ENCODE measurements around the gene SON.
"Not testable (repeated sequence)": the region's sequence is repeated elsewhere in the genome, so short reads cannot be mapped to it uniquely, and the experiment has no call there.

SON gene, protein sequence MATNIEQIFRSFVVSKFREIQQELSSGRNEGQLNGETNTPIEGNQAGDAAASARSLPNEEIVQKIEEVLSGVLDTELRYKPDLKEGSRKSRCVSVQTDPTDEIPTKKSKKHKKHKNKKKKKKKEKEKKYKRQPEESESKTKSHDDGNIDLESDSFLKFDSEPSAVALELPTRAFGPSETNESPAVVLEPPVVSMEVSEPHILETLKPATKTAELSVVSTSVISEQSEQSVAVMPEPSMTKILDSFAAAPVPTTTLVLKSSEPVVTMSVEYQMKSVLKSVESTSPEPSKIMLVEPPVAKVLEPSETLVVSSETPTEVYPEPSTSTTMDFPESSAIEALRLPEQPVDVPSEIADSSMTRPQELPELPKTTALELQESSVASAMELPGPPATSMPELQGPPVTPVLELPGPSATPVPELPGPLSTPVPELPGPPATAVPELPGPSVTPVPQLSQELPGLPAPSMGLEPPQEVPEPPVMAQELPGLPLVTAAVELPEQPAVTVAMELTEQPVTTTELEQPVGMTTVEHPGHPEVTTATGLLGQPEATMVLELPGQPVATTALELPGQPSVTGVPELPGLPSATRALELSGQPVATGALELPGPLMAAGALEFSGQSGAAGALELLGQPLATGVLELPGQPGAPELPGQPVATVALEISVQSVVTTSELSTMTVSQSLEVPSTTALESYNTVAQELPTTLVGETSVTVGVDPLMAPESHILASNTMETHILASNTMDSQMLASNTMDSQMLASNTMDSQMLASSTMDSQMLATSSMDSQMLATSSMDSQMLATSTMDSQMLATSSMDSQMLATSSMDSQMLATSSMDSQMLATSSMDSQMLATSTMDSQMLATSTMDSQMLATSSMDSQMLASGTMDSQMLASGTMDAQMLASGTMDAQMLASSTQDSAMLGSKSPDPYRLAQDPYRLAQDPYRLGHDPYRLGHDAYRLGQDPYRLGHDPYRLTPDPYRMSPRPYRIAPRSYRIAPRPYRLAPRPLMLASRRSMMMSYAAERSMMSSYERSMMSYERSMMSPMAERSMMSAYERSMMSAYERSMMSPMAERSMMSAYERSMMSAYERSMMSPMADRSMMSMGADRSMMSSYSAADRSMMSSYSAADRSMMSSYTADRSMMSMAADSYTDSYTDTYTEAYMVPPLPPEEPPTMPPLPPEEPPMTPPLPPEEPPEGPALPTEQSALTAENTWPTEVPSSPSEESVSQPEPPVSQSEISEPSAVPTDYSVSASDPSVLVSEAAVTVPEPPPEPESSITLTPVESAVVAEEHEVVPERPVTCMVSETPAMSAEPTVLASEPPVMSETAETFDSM (N-terminal part only)

DNA sequence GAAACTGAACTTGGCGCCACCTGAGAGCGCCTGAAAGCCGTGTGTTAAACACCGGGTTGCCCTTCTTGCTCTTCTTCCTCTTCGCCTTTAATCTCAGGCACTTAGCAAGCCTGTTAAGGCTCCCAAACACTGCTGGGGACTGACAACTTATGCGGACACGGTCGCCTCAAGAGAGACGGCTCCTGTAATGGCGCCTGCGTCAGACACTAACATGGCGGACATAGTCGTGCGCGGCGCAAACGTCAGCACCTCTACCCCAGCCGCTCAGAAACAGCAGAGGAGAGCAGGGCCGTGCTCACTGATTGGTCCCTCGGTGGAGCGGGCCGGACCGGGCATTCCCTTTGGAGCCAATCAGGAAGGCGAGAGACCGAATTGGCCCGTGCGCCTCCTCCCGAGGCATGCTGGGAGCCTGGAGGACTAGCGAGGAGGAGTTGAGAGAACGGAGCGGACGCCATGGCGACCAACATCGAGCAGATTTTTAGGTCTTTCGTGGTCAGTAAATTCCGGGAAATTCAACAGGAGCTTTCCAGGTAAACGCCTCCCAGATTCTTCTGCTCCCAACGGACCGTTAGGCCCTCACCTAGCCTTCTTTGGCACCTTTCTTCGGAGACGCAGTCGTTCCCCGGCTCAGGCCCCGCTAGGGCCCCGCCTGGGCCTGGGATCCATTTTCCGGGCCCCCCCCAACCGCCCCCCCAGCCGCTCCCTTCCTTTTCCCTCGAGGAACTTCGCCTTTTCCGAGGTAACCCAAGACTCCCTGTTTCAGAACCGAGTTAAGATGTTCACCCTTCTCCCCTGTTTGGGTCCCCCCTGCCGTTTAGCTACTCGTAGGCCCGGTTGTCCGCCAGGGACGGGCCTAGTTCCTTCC lies at the start of gene SON:
SON (plus strand) TSS at position 399 of the 865 bp plus-strand sequence; CDS start at position 454, 55 bp downstream.
- DNase-seq = peak; percentile 95

DNA sequence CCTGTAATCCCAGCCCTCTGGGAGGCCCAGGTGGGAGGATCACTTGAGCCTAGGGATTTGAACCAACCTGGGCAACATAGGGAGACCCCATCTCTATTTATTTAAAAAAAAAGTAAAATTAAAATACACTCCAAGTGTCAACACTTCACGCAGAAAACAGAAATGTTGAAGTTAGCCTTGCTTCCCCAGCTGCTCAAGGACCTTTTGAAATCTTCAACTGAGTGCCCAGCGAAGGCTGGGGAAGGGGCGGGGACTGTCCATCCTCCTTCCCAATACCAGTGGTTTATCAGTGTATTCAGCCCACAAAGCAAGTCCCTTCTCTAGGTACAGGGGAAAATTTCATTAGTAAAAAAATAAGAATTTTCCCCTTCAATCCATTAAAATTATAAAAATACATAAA lies 49.1 kb upstream of the SON start:
- no peak for DNase-seq

GRCh38 chr21:33495743-33496142 lies 47.1 kb upstream of the SON start:
- DNase-seq = no peak

GRCh38 chr21:33496345-33496744 lies 46.5 kb upstream of the SON start:
- no peak for DNase-seq

- DNase-seq = no peak
Measured at GRCh38 chr21:33505833-33506232, 37.0 kb upstream of the SON start.

DNA sequence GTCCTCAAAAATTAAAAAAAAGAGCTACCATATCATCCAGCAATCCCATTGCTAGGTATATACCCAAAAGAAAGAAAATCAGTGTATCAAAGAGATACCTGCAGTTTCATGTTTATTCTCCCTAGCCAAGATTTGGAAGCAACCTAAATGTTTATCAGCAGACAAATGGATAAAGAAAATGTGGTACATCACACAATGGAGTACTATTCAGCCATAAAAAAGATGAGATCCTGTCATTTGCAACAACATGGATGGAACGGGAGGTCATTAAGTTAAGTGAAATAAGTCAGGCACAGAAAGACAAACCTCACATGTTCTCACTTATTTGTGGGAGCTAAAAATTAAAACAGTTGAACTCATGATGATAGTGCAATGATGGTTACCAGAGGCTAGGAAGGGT lies 35.8 kb upstream of the SON start:
- not testable (repeated sequence) for DNase-seq

DNA sequence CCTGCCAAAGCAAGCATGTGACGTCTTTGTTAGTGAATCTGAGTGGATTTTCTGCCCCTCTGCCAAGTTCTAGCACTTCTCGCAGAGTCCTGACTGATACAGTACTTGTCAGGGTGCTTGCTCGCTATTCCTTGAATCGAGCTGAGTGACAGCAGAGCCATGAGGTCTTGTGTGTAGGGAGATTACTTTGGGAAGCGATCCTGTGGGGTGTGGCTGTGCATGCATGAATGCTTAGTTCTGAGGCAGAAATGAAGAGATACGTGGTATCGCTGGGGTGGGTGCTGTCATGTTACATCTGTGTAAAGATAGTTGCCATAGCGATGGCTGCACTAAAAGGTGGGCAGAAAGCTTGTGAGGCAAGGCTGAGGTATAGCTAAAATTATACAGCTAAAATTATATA lies 32.0 kb upstream of the SON start:
- no peak for DNase-seq

DNA sequence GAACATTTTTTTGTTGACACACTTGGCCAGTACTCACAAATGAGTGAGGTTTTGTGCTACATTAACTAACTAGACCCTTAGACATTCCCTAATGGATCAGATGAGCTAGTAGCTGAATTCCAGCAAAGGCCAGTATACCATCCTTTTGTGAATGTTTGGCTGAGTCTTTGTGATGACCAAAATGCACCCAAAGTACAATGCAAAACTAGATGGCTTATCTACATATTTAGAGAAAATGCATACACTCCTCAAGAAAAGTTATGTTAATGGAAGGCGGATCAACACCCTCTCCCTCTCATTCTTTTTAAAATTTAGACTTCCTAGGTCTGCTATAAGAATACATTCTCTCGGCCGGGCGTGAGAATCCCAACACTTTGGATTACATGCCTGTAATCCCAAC lies 31.2 kb upstream of the SON start:
- DNase-seq = no peak

DNA sequence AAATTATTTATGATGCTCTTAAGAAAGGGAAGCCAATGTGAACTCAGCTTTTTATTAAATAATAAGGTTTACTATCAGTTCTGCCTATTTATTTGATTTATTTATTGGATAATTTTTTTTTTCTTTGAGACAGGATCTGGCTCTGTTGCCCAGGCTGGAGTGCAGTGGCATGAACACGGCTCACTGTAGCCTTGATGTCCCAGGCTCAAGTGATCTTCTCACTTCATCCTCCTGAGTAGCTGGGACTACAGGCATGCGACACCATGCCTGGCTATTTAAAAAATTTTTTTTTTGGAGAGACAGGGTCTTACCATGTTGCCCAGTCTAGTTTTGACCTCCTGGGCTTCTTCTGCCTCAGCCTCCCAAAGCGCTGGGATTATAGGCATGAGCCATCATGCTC lies 30.4 kb upstream of the SON start:
- no peak for DNase-seq

DNA sequence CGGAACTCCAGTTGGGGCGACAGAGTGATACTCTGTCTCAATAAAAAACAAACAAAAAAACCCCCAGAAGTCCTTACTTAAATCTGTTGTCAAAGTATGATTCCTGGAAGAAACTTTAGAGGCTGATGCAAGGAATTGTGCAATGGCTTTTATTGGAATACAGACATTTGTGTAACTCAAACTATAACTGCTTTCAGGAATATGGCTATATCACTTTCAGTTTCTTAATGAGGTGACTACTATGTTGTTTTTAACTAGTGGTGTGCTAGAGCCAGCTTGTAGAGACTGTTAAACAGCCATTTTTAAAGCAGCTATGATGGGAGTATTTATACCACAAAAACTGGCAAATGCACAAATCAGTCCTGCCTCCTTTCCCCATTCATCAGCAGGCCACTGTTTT lies 28.6 kb upstream of the SON start:
- no peak for DNase-seq

GRCh38 chr21:33518899-33519298 lies 23.9 kb upstream of the SON start:
- DNase-seq = no peak

- DNase-seq = no peak
Measured at GRCh38 chr21:33522297-33522952, 20.4 kb upstream of the SON start.

DNA sequence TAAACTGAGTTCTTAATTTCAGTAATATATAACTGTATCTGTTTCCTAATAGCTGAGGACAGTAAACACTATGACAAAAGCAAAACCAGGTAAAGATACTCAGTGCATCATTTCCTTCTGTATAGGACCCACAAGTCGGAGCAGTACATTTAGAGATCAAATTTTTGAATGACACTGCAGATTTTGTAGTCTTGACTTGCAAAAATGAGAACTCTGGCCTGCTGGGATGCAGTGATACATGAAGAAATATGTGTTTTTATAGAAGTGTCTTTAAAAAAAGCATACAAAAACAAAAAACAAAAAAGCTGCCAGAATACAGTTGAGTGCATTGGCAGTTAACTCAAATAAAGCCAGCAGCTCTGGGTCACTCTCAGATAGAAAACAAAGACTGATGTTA lies 19.9 kb upstream of the SON start:
- no peak for DNase-seq

GRCh38 chr21:33531007-33531406 lies 11.8 kb upstream of the SON start:
- no peak for DNase-seq

DNA sequence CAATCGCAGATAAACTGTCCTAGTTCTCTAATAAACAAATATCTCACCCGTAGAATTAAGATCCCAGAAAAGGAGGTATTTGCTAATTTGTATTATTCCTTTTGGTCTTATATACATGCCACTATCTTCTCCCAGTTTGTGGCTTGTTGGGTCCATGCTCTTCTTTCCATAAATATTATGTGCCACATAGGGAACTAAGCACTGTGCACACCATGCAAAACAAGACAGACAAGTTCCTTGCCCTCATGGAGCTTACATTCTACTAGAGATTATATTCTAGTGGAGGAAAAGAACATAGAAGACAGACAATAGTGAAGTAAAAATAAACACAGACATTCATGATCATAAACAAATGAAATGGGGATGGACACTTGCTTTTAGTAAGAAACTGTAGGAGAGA lies 5.6 kb upstream of the SON start:
- no peak for DNase-seq

- no peak for DNase-seq
Measured at GRCh38 chr21:33539616-33540015, 3.2 kb upstream of the SON start.

DNA sequence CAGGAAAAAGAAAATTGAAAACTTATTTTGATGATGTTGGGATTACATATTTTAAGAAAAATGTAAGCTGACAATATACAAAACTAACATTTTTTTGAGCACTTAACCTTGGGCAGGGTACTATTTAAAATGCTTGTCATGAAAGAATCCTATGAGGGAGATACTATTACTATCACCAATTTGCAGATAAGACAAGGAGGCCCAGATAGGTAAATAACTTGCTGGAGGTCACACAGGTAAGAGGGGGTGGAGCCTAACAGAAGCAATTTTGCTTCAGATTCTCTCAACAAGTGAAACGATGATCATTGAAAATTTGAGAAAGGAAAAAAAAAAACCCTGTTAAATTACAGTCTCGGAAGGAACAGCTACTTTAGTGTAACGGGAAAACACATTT lies 2.1 kb upstream of the SON start:
- DNase-seq = no peak

- no peak for DNase-seq
Measured at GRCh38 chr21:33541105-33541711, 1.6 kb upstream of the SON start.

- peak; percentile 89 for DNase-seq
Measured at GRCh38 chr21:33541756-33542639, 840 bp upstream of the SON start, which contains the start of gene GART. TSS of gene GART (minus strand) at chr21:33542117. CDS start at chr21:33539315, 2,802 bp downstream.
